Astrocyte (in vitro differentiated cells and primary cell): Measurements from ENCODE around the gene CDNF. TPM values are rescaled to one million over a fixed set of nuclear protein-coding genes. Genes with fewer than 3 reads are reported as not detected.

Experiments used
- DNase-seq: peaks from one replicate; pipeline ENCODE4 v3.0.0-alpha.2; 2010; ENCODE audit warnings: low read depth
- FAIRE-seq: peaks from 2 replicates; lab custom pipeline; 2011; peaks lifted over from hg19 to GRCh38; lab: Jason Lieb, UNC
- H2AFZ ChIP-seq: 2 replicates; pipeline ENCODE4 v1.6.0; 2012; ENCODE audit warnings: low read depth, low read length, inconsistent platforms
- H3K27ac ChIP-seq: 2 replicates; pipeline ENCODE4 v1.5.1; 2011; ENCODE audit warnings: low read depth, low read length, inconsistent platforms
- H3K27me3 ChIP-seq: 2 replicates; pipeline ENCODE4 v1.6.0; 2011; ENCODE audit warnings: low read length, inconsistent platforms; ENCODE audit not compliant: insufficient read depth
- H3K36me3 ChIP-seq: 2 replicates; pipeline ENCODE4 v1.5.1; 2011; ENCODE audit warnings: low read length, inconsistent platforms; ENCODE audit not compliant: insufficient read depth
- H3K4me1 ChIP-seq: 2 replicates; pipeline ENCODE4 v1.5.1; 2011; ENCODE audit warnings: low read length, inconsistent platforms; ENCODE audit not compliant: insufficient read depth
- H3K4me2 ChIP-seq: 2 replicates; pipeline ENCODE4 v1.6.0; 2012; ENCODE audit warnings: low read length, inconsistent platforms
- H3K4me3 ChIP-seq: 2 replicates; pipeline ENCODE4 v1.5.1; 2011; ENCODE audit warnings: low read depth, mild to moderate bottlenecking, low read length, inconsistent platforms; ENCODE audit not compliant: insufficient read depth
- H3K79me2 ChIP-seq: 2 replicates; pipeline ENCODE4 v1.6.0; 2012; ENCODE audit warnings: mild to moderate bottlenecking, low read length, inconsistent platforms; ENCODE audit not compliant: insufficient read depth
- H3K9ac ChIP-seq: 2 replicates; pipeline ENCODE4 v1.6.0; 2012; ENCODE audit warnings: mild to moderate bottlenecking, low read length, inconsistent platforms
- H3K9me3 ChIP-seq: 2 replicates; pipeline ENCODE4 v1.5.1; 2012; ENCODE audit warnings: low read depth, mild to moderate bottlenecking, low read length, inconsistent platforms; ENCODE audit not compliant: insufficient read depth
- H4K20me1 ChIP-seq: 2 replicates; pipeline ENCODE4 v1.6.0; 2012; ENCODE audit warnings: low read length, inconsistent platforms; ENCODE audit not compliant: insufficient read depth
- H3K27ac Mint-ChIP-seq: one replicate; pipeline ENCODE4 v1.8.0; 2021; ENCODE audit warnings: mild to moderate bottlenecking, mixed read lengths; ENCODE audit not compliant: unreplicated experiment
- H3K27me3 Mint-ChIP-seq: one replicate; pipeline ENCODE4 v1.8.0; 2021; ENCODE audit warnings: low read depth, mixed read lengths; ENCODE audit not compliant: unreplicated experiment
- H3K36me3 Mint-ChIP-seq: one replicate; pipeline ENCODE4 v1.8.0; 2021; ENCODE audit warnings: low read depth, mixed read lengths; ENCODE audit not compliant: unreplicated experiment
- H3K4me1 Mint-ChIP-seq: one replicate; pipeline ENCODE4 v1.8.0; 2021; ENCODE audit warnings: low read depth, mixed read lengths; ENCODE audit not compliant: unreplicated experiment
- H3K4me3 Mint-ChIP-seq: one replicate; pipeline ENCODE4 v1.8.0; 2021; ENCODE audit warnings: mild to moderate bottlenecking, moderate library complexity, mixed read lengths; ENCODE audit not compliant: unreplicated experiment
- H3K9me3 Mint-ChIP-seq: one replicate; pipeline ENCODE4 v1.8.0; 2021; ENCODE audit warnings: mild to moderate bottlenecking, mixed read lengths; ENCODE audit not compliant: unreplicated experiment
- CTCF ChIP-seq: IDR thresholded peaks from 2 replicates; pipeline ENCODE4 v1.5.1; 2011; ENCODE audit warnings: low read depth, mild to moderate bottlenecking, inconsistent platforms, low read length, moderate library complexity; ENCODE audit not compliant: insufficient read depth
- EZH2 ChIP-seq: IDR thresholded peaks from 2 replicates; pipeline ENCODE4 v1.6.1; 2012; ENCODE audit warnings: mild to moderate bottlenecking, low read length, inconsistent platforms; ENCODE audit not compliant: insufficient read depth
- total RNA-seq: library from RNA; stranded (reverse); gene quantifications from 2 replicates; pipeline ENCODE4 v1.2.1, GENCODE V29; 2021

Gene CDNF
- total RNA-seq, 1 donor from 2014 or later: 1.4 TPM

GRCh38 chr10:14844948-14845347 is 7.1 kb upstream of the CDNF start:
- H3K36me3 Mint-ChIP-seq: peaks cover 5% of the 10 kb centered on the region
- Histone ChIP-seq H3K9me3 (no peaks in the 10 kb centered on the region), H3K79me2 (peaks cover 18% of the 10 kb centered on the region), H3K4me1 (no peaks in the 10 kb centered on the region), H3K27me3 (no peaks in the 10 kb centered on the region), H3K9ac (no peak overlapping the region), H3K4me3 (no peak overlapping the region), H3K36me3 (peaks cover 40% of the 10 kb centered on the region), H2AFZ (no peak overlapping the region), H4K20me1 (peaks cover 3% of the 10 kb centered on the region), H3K4me2 (no peak overlapping the region), H3K27ac (no peak overlapping the region)
- DNase-seq (no peak), FAIRE-seq (no peak)
- H3K4me1 Mint-ChIP-seq: no peaks in the 10 kb centered on the region
- H3K27me3 Mint-ChIP-seq: no peaks in the 10 kb centered on the region
- TF ChIP-seq CTCF (no peak), EZH2 (no peak)
- no peak overlapping the region for H3K27ac Mint-ChIP-seq
- no peaks in the 10 kb centered on the region for H3K9me3 Mint-ChIP-seq
- no peak overlapping the region for H3K4me3 Mint-ChIP-seq

- Histone ChIP-seq H3K4me3 (no peak overlapping the region), H3K79me2 (peaks cover 32% of the 10 kb centered on the region), H4K20me1 (peaks cover 10% of the 10 kb centered on the region), H3K9me3 (no peaks in the 10 kb centered on the region), H3K4me2 (no peak overlapping the region), H3K4me1 (no peaks in the 10 kb centered on the region), H3K36me3 (peaks cover 35% of the 10 kb centered on the region), H3K9ac (no peak overlapping the region), H2AFZ (no peak overlapping the region), H3K27ac (no peak overlapping the region), H3K27me3 (no peaks in the 10 kb centered on the region)
- no peak for TF ChIP-seq EZH2
- no peak for TF ChIP-seq CTCF
- Mint-ChIP-seq H3K9me3 (no peaks in the 10 kb centered on the region), H3K4me3 (no peak overlapping the region), H3K36me3 (peaks cover 5% of the 10 kb centered on the region), H3K4me1 (peaks cover 2% of the 10 kb centered on the region), H3K27me3 (no peaks in the 10 kb centered on the region), H3K27ac (no peak overlapping the region)
- FAIRE-seq (no peak), DNase-seq (no peak)
These were observed 5.6 kb upstream of the CDNF start for GRCh38 chr10:14843327-14843988.

GRCh38 chr10:14840178-14840577 is 2.3 kb upstream of the CDNF start:
- no peak overlapping the region for H3K9ac ChIP-seq
- peaks cover 35% of the 10 kb centered on the region for H3K36me3 ChIP-seq
- TF ChIP-seq EZH2 (no peak), CTCF (no peak)
- H3K9me3 ChIP-seq: no peaks in the 10 kb centered on the region
- H4K20me1 ChIP-seq: peaks cover 10% of the 10 kb centered on the region
- no peak overlapping the region for H2AFZ ChIP-seq
- Mint-ChIP-seq H3K36me3 (peaks cover 5% of the 10 kb centered on the region), H3K9me3 (no peaks in the 10 kb centered on the region), H3K4me3 (no peak overlapping the region), H3K27me3 (no peaks in the 10 kb centered on the region), H3K27ac (no peak overlapping the region), H3K4me1 (peaks cover 2% of the 10 kb centered on the region)
- H3K27ac ChIP-seq: no peak overlapping the region
- H3K4me3 ChIP-seq: no peak overlapping the region
- no peak overlapping the region for H3K4me2 ChIP-seq
- H3K27me3 ChIP-seq: no peaks in the 10 kb centered on the region
- no peak for DNase-seq
- H3K79me2 ChIP-seq: peaks cover 36% of the 10 kb centered on the region
- H3K4me1 ChIP-seq: peaks cover 8% of the 10 kb centered on the region
- FAIRE-seq: no peak
